ENCODE results near the gene NOTCH1. TPM values are rescaled to one million over a fixed set of nuclear protein-coding genes. Genes with fewer than 3 reads are reported as not detected.
A peak's percentile ranks its signal among the peaks of the same experiment; 100 is the strongest.

Gene NOTCH1
- total RNA-seq, 1 donor from 2014 or later = 47.5 TPM

- no peak for DNase-seq (ENCODE audit: low read depth)
Observed at GRCh38 chr9:136531904-136532798, 13.7 kb downstream of the NOTCH1 start.

- no peak for DNase-seq (ENCODE audit: low read depth)
Observed at GRCh38 chr9:136531186-136531903, 14.5 kb downstream of the NOTCH1 start.

- DNase-seq (ENCODE audit: low read depth) = no peak
Observed at GRCh38 chr9:136530461-136531089, 15.3 kb downstream of the NOTCH1 start.

GRCh38 chr9:136529516-136530460, 16.1 kb downstream of the NOTCH1 start:
- no peak for DNase-seq (ENCODE audit: low read depth)

GRCh38 chr9:136528716-136529341, 17.0 kb downstream of the NOTCH1 start:
- DNase-seq (ENCODE audit: low read depth) = no peak

- no peak for DNase-seq (ENCODE audit: low read depth)
Observed at GRCh38 chr9:136527721-136528710, 17.8 kb downstream of the NOTCH1 start.

- DNase-seq (ENCODE audit: low read depth) = no peak
Observed at GRCh38 chr9:136527131-136527530, 18.7 kb downstream of the NOTCH1 start.

- DNase-seq (ENCODE audit: low read depth) = no peak
Observed at GRCh38 chr9:136526625-136527066, 19.2 kb downstream of the NOTCH1 start.

GRCh38 chr9:136525841-136526499, 19.9 kb downstream of the NOTCH1 start:
- peak; percentile 12 for DNase-seq (ENCODE audit: low read depth)

- DNase-seq (ENCODE audit: low read depth) = no peak
Observed at GRCh38 chr9:136525207-136525606, 20.6 kb downstream of the NOTCH1 start.

GRCh38 chr9:136522314-136523237, 23.3 kb downstream of the NOTCH1 start:
- no peak for DNase-seq (ENCODE audit: low read depth)

- no peak for DNase-seq (ENCODE audit: low read depth)
Observed at GRCh38 chr9:136521537-136521936, 24.3 kb downstream of the NOTCH1 start.

GRCh38 chr9:136520053-136520540, 25.8 kb downstream of the NOTCH1 start:
- peak; percentile 78 for DNase-seq (ENCODE audit: low read depth)

- DNase-seq (ENCODE audit: low read depth) = peak; percentile 8
Observed at GRCh38 chr9:136519263-136520052, 26.4 kb downstream of the NOTCH1 start.

- no peak for DNase-seq (ENCODE audit: low read depth)
Observed at GRCh38 chr9:136518623-136519022, 27.2 kb downstream of the NOTCH1 start.

GRCh38 chr9:136517950-136518349, 27.9 kb downstream of the NOTCH1 start:
- no peak for DNase-seq (ENCODE audit: low read depth)
